SJSA1 (cell line): Measurements from ENCODE around the gene PRDM15. TPM values are rescaled to one million over a fixed set of nuclear protein-coding genes. Genes with fewer than 3 reads are reported as not detected.

ENCODE experiments used
- DNase-seq, 2 experiments: peaks; one replicate each; pipeline ENCODE4 v3.0.0-alpha.2; 2015 to 2020; ENCODE audit warnings: low spot score in 2 of 2, low read depth in 1 of 2
- H3K27ac ChIP-seq: fragments of 250-450 bp; sonication (Bioruptor Pico); 2 replicates; pipeline ENCODE4 v1.5.1; 2020; ENCODE audit warnings: mild to moderate bottlenecking, moderate library complexity
- H3K27me3 ChIP-seq: fragments of 250-450 bp; sonication (Bioruptor Pico); replicated peaks from 2 replicates; pipeline ENCODE4 v1.5.1; 2020; ENCODE audit warnings: mild to moderate bottlenecking, moderate library complexity
- H3K36me3 ChIP-seq: fragments of 250-450 bp; sonication (Bioruptor Pico); 2 replicates; pipeline ENCODE4 v1.5.1; 2020; ENCODE audit warnings: mild to moderate bottlenecking
- H3K4me1 ChIP-seq: fragments of 250-450 bp; sonication (Bioruptor Pico); replicated peaks from 2 replicates; pipeline ENCODE4 v1.6.1; 2021; ENCODE audit warnings: mild to moderate bottlenecking
- H3K4me3 ChIP-seq: fragments of 250-450 bp; sonication (Bioruptor Pico); 2 replicates; pipeline ENCODE4 v1.5.1; 2020; ENCODE audit warnings: mild to moderate bottlenecking
- H3K9me3 ChIP-seq: fragments of 250-450 bp; sonication (Bioruptor Pico); replicated peaks from 2 replicates; pipeline ENCODE4 v1.5.1; 2020; ENCODE audit warnings: mild to moderate bottlenecking
- total RNA-seq: library from RNA; depleted of rRNA; stranded (reverse); fragments of >200 nt; shearing (Covaris generic); gene quantifications from 2 replicates; pipeline ENCODE4 v1.2.3, GENCODE V29; 2014

PRDM15 gene
- total RNA-seq, 1 experiment from 2014 or later, result 5.1 TPM

DNA sequence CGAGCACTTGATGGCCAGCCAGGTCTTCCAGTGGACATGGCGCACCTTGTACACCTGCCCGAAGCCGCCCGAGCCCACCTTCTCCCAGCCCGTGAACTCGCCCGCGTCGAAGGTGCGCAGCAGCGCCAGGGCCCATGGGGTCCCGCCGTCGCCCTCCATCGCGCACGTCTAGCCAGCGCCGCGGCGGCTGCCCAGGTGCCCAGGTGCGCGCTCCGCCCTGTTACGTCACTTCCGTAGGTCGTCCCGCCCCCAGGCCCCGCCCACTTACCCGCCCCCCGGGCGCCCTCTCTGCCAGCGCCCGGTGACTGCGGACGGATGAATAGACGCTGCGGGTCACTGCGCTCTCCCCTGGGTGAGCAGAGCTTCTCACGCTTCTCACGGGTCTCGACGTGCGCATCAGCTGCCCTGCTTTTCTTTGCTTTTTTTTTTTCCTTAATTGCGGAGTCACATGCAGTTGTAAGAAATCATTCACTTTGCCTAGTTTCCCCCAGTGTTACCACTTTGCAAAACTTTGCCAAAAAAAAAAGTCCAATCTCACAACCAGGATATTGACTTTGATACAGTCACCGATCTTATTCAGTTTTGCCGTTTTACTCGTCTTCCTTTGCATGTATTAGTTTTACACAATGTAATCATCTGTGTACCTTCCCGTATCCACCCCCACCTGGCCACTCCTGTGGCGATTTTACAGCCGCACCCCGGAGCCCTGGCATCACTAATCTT, 112.1 kb downstream of the PRDM15 start, which contains the start of gene RIPK4:
Gene RIPK4 (minus strand): TSS at position 170 of the 723 bp plus-strand sequence. CDS start 11 bp downstream, at position 159.
- H3K27me3 ChIP-seq, result no peaks in the 10 kb centered on the region
- H3K9me3 ChIP-seq, result no peaks in the 10 kb centered on the region
- peaks cover 15% of the 10 kb centered on the region for H3K4me1 ChIP-seq
- H3K36me3 ChIP-seq, result no peaks in the 10 kb centered on the region
- H3K4me3 ChIP-seq, result peak within 1 kb of the TSS; percentile 39
- no peak for DNase-seq
- H3K27ac ChIP-seq, result no peak within 1 kb of the TSS; the same call in 1 of the 2 replicates

DNA sequence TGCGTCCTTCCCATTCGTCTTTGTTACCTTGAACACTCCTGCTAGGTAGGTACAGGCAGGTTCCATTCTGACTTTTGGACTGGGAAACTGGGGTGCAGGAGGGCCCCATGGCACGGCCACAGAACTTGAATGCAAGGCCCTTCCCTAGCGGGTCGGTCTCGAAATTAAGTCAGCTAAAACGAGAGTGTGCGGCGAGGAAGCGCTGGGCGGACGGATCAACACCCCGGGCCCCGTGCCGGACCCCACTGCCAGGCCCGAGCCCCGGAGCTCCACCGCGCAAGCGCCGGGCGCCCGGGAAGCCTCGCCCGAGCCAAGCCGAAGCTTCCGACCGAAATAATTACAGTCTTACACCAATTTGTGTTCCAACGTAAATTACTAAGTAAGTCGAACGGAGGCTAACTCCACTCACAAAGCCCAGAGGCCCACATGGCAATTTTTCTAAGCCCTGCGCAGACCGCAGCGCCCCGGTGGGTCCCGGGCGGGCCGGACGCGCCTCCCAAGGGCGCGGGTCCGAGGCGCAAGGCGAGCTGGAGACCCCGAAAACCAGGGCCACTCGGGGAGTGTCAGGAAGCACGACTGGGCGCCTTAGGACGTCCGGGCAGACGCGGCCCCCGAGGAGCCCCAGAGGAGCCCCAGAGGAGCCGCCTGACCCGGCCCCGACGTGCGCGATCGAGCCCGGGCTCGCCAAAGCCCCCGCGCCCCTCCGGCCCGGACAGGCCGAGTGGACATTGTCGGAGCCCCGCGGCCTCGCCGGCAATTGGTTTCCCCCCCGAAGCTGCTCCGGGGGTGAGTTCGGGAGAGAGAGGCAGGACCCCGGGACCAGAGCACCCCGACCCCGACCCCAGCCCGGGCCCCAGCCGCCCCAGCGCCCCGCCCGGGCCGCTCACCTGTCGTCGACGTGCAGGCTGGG, 112.9 kb downstream of the PRDM15 start:
- H3K4me1 ChIP-seq, result peaks cover 23% of the 10 kb centered on the region
- no peak overlapping the region for H3K27ac ChIP-seq
- H3K36me3 ChIP-seq, result no peaks in the 10 kb centered on the region
- H3K27me3 ChIP-seq, result no peaks in the 10 kb centered on the region
- no peaks in the 10 kb centered on the region for H3K9me3 ChIP-seq
- H3K4me3 ChIP-seq, result peak overlapping the region; percentile 39
- no peak for DNase-seq

DNA sequence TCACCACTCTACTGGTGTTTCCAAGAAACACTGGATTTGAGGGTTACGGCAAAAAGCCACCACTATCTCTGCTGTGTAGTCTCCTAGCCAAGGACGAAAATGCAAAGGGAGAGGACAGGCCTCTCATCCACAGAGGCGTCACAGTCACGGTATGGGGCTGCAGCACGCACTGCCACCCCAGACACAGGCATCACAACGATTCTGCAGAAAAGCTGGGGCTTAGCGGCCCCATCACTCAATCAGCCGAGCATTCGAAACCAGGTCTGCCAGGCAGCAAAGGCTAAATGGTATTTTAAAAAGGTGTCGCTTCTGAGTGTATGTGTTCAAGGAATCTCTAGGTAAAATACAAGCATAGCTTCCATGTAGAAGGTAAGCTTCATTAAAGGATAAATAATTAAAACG, 113.7 kb downstream of the PRDM15 start:
- Histone ChIP-seq H3K4me1 (peaks cover 31% of the 10 kb centered on the region), H3K9me3 (no peaks in the 10 kb centered on the region), H3K27ac (no peak overlapping the region), H3K36me3 (no peaks in the 10 kb centered on the region), H3K4me3 (no peak overlapping the region), H3K27me3 (no peaks in the 10 kb centered on the region)
- no peak for DNase-seq

DNA sequence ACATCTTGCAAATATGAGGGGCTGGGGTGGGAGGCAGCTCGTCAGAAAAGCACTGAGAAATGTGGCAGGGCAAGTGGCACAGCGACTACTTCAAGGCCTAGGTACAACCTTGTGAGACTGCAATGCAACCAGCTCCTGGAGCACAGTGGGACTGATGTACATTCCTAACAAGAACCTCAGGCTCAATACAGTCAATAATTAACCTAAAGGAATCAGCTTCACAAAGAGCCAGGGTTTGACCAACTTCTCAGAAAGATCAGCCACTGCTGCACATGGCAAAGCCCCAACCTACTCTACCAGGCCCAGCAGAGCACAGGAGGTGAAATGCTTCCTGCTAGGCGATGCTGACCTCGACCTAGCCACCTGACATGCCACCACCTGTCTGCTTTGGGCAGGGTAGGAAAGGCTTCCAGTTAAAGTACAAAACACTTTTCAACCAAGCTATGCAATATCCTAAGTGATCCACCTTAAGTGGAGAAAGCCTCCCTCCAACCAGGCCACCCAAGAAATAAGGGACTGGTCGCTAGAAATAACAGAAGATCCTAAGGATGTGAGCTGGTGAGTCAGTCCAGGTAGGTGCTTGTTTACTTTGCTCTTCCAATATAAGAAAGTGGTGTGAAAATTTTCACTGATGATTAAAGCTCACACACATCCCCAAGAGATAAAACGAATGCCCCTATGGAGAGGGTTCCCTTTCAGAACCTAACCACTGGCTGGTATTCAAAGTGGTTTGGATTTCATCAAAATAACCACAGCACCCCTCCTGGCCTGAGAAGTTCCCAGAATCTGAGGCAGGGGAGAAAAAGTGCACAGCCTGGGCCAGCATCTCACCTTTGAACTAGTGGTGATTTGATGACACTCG, 114.4 kb downstream of the PRDM15 start:
- DNase-seq, result no peak
- Histone ChIP-seq H3K27me3 (no peaks in the 10 kb centered on the region), H3K4me3 (no peak overlapping the region), H3K4me1 (peaks cover 38% of the 10 kb centered on the region), H3K27ac (no peak overlapping the region), H3K36me3 (no peaks in the 10 kb centered on the region), H3K9me3 (no peaks in the 10 kb centered on the region)

DNA sequence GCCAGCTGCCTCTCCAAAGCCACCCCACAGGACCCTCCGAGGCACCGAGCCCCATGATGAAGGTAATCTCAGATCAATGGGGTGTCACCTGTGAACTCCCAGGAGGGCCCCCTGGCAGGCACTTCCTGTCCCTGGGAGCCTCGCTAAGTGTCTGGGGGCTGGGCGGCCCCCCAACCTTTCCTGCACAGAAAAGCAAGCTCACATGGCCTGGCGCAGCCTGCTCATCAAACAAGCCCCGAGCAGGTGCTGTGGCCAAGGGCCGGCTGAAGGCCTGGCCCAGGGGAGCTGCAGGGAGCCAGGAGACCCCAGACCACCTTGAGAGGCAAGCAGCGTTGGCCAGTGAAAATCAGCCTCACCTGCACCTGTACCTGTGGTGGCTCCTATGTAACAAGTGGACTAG, 115.1 kb downstream of the PRDM15 start:
- H3K27me3 ChIP-seq, result no peaks in the 10 kb centered on the region
- no peaks in the 10 kb centered on the region for H3K9me3 ChIP-seq
- H3K27ac ChIP-seq, result no peak overlapping the region
- no peak for DNase-seq
- H3K4me3 ChIP-seq, result no peak overlapping the region
- H3K36me3 ChIP-seq, result no peaks in the 10 kb centered on the region
- peaks cover 46% of the 10 kb centered on the region for H3K4me1 ChIP-seq

DNA sequence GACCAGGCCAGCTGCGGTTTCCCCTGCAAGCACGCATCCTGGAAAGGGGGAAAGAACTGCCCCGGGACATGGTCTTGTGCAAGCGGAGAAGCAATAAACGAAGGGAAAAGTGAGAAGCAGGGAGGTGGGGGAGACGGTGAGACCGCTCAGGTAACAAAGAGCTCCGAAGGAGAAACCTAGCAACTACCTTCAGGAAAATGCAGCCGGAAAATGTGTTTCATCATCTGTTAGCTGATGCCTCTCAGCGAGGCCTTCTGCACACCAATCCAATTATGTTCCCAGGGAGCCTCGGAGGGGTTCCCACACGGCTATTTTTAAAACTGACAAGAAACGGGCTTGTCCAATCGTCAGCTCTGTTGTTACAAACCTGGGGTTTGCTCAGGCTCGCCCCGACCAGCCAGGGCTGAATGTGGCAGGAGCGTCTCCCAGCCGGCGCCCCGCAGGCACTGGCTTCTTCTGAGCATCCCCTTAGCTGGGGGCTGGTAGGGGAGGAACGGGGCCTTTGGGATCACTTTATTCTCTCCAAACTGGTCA, 115.7 kb downstream of the PRDM15 start:
- Histone ChIP-seq H3K27ac (no peak overlapping the region), H3K36me3 (no peaks in the 10 kb centered on the region), H3K27me3 (no peaks in the 10 kb centered on the region), H3K4me1 (peaks cover 51% of the 10 kb centered on the region), H3K9me3 (no peaks in the 10 kb centered on the region), H3K4me3 (no peak overlapping the region)
- no peak for DNase-seq

DNA sequence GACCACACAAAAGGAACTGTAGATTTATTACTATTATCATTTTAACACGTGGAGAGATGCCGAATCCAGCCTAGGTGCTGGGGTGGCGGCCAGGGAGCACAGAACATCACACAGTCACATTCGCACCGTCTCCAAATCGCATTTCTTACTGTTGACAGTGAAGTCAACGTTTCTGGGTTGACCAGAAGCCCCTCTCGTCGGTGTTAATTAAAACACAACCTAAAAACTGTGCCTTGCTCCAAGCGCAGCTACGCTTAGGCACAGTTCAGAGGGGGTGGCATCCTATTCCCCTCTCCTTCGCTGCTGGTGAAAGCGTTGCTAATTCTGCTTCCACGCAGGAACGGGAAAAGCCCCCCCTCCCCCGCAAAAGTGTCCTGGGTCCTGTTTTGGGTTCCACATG, 116.4 kb downstream of the PRDM15 start:
- Histone ChIP-seq H3K27ac (no peak overlapping the region), H3K9me3 (no peaks in the 10 kb centered on the region), H3K27me3 (no peaks in the 10 kb centered on the region), H3K4me3 (no peak overlapping the region), H3K4me1 (peaks cover 50% of the 10 kb centered on the region), H3K36me3 (no peaks in the 10 kb centered on the region)
- no peak for DNase-seq

DNA sequence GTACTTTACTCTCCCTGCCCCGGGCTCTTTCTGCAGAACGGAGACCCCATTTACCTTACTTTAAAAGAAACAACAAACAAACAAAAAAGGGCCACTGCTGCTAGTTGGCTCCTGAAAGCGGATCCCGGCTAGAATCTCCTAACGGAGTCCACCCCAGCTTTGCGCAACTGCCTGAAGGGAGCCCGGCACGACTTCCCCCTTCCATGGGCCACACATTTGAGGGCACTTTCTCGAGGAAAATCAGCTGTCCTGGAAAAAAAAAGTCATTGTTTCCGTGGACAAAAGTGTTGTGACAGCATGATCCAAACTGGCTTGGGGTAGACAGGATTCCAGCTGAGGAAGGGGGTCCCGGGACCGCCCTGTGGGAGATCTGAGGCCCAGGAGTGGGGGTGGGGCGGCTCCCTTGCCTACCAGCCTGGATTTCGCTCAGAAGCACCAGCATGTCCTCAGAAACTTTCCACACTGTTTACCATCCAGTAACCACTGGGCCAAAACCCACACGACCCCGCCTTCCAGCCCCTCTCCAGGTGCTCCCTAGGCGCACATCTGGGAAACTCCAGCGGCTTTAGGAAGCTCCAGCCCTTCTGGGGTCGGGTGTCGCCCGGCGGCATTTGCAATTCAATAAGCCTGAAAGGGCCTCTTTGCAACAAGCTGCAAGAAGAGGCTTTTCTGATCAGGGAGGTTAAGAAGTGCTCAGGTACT, 117.1 kb downstream of the PRDM15 start:
- H3K4me3 ChIP-seq, result no peak overlapping the region
- DNase-seq, result peak in 1 of 2 experiments; percentile 16
- H3K27me3 ChIP-seq, result no peaks in the 10 kb centered on the region
- H3K36me3 ChIP-seq, result no peaks in the 10 kb centered on the region
- no peaks in the 10 kb centered on the region for H3K9me3 ChIP-seq
- peaks cover 44% of the 10 kb centered on the region for H3K4me1 ChIP-seq
- H3K27ac ChIP-seq, result peak overlapping the region; percentile 23; the same call in 1 of the 2 replicates

DNA sequence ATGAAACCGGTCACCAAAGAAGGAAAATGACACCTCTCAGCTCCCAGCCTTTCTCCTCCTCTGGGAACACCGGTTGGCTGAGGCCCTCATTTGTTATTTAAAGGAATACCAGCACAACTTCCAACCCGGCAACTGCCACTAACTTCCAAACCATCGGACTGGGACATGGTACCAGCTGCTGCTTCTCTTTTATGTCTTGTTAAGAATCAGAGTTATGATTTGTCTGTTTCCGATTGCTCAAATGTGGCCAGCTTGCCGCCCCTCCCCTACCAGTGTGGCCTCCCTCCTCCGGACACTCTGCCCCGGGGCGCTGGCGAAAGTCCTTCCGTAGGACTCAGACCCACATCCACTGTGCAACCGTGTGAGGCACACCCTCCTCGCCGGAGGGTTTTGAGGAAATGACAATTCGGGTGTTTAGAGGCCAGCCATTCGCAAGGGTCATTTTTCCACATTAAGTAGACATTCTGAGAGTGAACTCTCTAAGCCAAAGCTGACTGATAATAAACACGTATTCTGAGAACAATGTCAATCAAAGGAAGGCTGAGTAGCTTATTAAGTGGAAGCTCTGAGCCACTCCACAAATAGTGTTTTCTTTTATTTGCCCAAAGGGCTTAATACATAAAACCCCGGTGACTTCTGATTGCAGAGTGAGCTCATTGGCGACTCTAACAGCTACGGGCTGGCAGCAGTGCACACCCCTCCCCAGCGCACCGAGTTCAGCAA, 117.8 kb downstream of the PRDM15 start:
- Histone ChIP-seq H3K36me3 (no peaks in the 10 kb centered on the region), H3K4me1 (peaks cover 44% of the 10 kb centered on the region), H3K27me3 (no peaks in the 10 kb centered on the region), H3K9me3 (no peaks in the 10 kb centered on the region), H3K27ac (peak overlapping the region; percentile 23; the same call in 1 of the 2 replicates), H3K4me3 (no peak overlapping the region)
- DNase-seq, result peak; percentile 62 to 68

DNA sequence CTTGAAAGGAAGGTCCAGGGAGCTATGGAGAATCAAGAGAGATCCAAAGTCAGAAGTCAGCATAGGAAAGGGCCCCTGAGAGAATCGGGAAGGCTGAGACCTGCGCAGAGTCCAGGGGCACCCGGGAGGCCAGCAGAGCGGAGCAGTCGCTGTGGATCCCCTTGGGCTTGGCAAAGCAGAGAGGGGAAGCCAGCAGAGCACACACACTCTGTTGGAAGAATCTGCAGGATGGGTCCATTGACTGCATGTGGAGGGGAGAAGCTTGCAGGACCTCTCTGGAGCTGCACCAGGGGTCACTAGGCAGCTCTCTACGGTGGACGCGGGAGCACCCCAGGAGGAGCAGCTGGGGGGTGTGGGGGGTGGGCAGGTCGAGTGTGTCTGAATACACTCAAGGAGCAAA, 118.7 kb downstream of the PRDM15 start:
- no peaks in the 10 kb centered on the region for H3K9me3 ChIP-seq

DNA sequence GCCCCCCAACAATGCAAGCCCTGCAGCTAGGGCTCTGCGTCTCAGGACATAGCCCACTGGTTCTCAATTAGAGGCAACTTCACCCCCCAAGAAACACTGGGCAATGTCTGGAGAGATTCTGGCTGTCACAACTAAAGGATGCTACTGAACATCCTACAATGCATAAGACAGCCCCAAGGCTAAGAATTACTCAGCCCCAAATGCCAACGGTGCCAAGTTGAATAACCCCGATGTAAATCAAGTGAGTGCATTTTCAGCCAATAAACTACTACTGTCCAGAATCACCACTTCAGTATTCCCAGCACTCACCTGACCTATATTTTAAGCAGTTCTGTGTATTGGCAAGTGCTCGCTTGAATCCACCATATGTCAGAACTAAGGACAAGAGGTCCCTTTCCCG, 119.2 kb downstream of the PRDM15 start:
- Histone ChIP-seq H3K4me1 (peaks cover 44% of the 10 kb centered on the region), H3K27me3 (no peaks in the 10 kb centered on the region), H3K9me3 (no peaks in the 10 kb centered on the region), H3K27ac (no peak overlapping the region), H3K36me3 (no peaks in the 10 kb centered on the region), H3K4me3 (no peak overlapping the region)
- DNase-seq, result no peak

More for the DNA sequence above, 118.7 kb downstream of the PRDM15 start:
- Histone ChIP-seq H3K27ac (no peak overlapping the region), H3K4me3 (no peak overlapping the region), H3K36me3 (no peaks in the 10 kb centered on the region), H3K4me1 (peaks cover 44% of the 10 kb centered on the region), H3K27me3 (no peaks in the 10 kb centered on the region)
- no peak for DNase-seq

DNA sequence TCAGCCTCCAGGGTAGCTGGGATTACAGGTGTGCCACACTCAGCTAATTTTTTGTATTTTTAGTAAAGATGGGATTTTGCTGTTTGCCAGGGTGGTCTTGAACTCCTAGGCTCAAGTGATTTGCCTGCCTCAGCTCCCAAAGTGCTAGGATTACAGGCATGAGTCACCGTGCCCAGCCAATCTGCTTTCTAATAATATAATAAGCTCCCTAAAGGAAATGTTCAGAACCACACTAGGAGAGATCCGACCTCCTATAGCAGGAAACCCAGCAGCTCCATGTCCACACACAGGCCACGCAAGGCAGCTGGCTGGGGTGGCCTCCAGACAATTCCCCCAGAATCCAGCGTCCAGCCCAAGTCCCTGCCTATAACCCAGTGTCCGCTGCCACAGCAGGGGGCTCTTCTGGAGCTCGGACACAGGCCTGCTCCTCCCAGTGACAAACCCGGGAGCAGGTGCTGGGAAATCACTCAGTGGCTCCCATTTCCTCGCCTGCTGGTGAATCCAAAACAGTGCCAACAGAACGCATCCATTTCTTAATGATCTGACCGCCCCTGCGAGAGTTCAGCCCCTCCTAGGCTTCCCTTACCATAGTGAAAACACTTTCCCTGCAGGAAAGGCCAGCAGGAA, 119.8 kb downstream of the PRDM15 start:
- no peak overlapping the region for H3K27ac ChIP-seq
- peak in 1 of 2 experiments; percentile 22 for DNase-seq
- H3K36me3 ChIP-seq, result no peaks in the 10 kb centered on the region
- no peaks in the 10 kb centered on the region for H3K27me3 ChIP-seq
- no peaks in the 10 kb centered on the region for H3K9me3 ChIP-seq
- no peak overlapping the region for H3K4me3 ChIP-seq
- peaks cover 50% of the 10 kb centered on the region for H3K4me1 ChIP-seq
